GM18861 (cell line): ENCODE results near the gene GJD3.

Source experiments
- ATAC-seq: cut with Tn5 transposase; IDR thresholded peaks from one replicate; pipeline ENCODE4 v1.9.1; 2021; ENCODE audit not compliant: unreplicated experiment

The GJD3 gene

GRCh38 chr17:40325156-40326013 is 39.2 kb downstream of the GJD3 start:
- ATAC-seq = no peak

GRCh38 chr17:40323391-40324381 is 40.9 kb downstream of the GJD3 start:
- no peak for ATAC-seq

GRCh38 chr17:40322358-40323315 is 41.9 kb downstream of the GJD3 start:
- ATAC-seq = no peak

GRCh38 chr17:40321961-40322357 is 42.6 kb downstream of the GJD3 start:
- no peak for ATAC-seq

GRCh38 chr17:40321524-40321929 is 43.0 kb downstream of the GJD3 start:
- ATAC-seq = no peak

GRCh38 chr17:40320756-40321523 is 43.6 kb downstream of the GJD3 start:
- no peak for ATAC-seq

GRCh38 chr17:40319651-40320540 is 44.6 kb downstream of the GJD3 start:
- no peak for ATAC-seq

- ATAC-seq = no peak
These were observed 45.6 kb downstream of the GJD3 start for GRCh38 chr17:40318830-40319391.

GRCh38 chr17:40317880-40318829 is 46.4 kb downstream of the GJD3 start:
- peak; percentile 33 for ATAC-seq

- ATAC-seq = no peak
These were observed 47.1 kb downstream of the GJD3 start for GRCh38 chr17:40317345-40317873.

- ATAC-seq = no peak
These were observed 47.8 kb downstream of the GJD3 start for GRCh38 chr17:40316571-40317344.

- ATAC-seq = no peak
These were observed 48.6 kb downstream of the GJD3 start for GRCh38 chr17:40315678-40316570.

GRCh38 chr17:40315206-40315605 is 49.3 kb downstream of the GJD3 start:
- no peak for ATAC-seq

GRCh38 chr17:40314584-40314956 is 50.0 kb downstream of the GJD3 start:
- ATAC-seq = no peak
